Neural progenitor cell (in vitro differentiated cells): ENCODE measurements around the gene CD81. TPM values are rescaled to one million over a fixed set of nuclear protein-coding genes. Genes with fewer than 3 reads are reported as not detected.

Source experiments
- DNase-seq: peaks from one replicate; pipeline ENCODE4 v3.0.0-alpha.2; 2016; ENCODE audit warnings: low spot score
- H2AFZ ChIP-seq: fragments of 200-600 bp; sonication (generic); replicated peaks from 2 replicates; pipeline ENCODE4 v1.6.1; 2016; ENCODE audit warnings: antibody characterized with exemption
- H3F3A ChIP-seq: fragments of 200-600 bp; sonication (generic); 2 replicates; pipeline ENCODE4 v1.6.1; 2016; ENCODE audit warnings: antibody characterized with exemption, low read depth
- H3K27ac ChIP-seq: fragments of 200-600 bp; sonication (generic); 2 replicates; pipeline ENCODE4 v1.5.1; 2016; ENCODE audit warnings: mild to moderate bottlenecking
- H3K27me3 ChIP-seq: fragments of 200-600 bp; sonication (generic); 2 replicates; pipeline ENCODE4 v1.6.1; 2016; ENCODE audit warnings: mild to moderate bottlenecking, moderate library complexity
- H3K36me3 ChIP-seq: fragments of 200-600 bp; sonication (generic); 2 replicates; pipeline ENCODE4 v1.5.1; 2016
- H3K4me1 ChIP-seq: fragments of 200-600 bp; sonication (generic); 2 replicates; pipeline ENCODE4 v1.6.1; 2016; ENCODE audit warnings: mixed run types
- H3K4me2 ChIP-seq: fragments of 200-600 bp; sonication (generic); 2 replicates; pipeline ENCODE4 v1.6.1; 2016
- H3K4me3 ChIP-seq: fragments of 200-600 bp; sonication (generic); 2 replicates; pipeline ENCODE4 v1.5.1; 2016
- H3K79me2 ChIP-seq: fragments of 200-600 bp; sonication (generic); 2 replicates; pipeline ENCODE4 v1.6.1; 2016; ENCODE audit warnings: low read depth
- H3K9ac ChIP-seq: fragments of 200-600 bp; sonication (generic); 2 replicates; pipeline ENCODE4 v1.6.1; 2016
- H3K9me3 ChIP-seq: fragments of 200-600 bp; sonication (generic); 2 replicates; pipeline ENCODE4 v1.5.1; 2016; ENCODE audit warnings: low read depth
- H4K20me1 ChIP-seq: fragments of 200-600 bp; sonication (generic); 2 replicates; pipeline ENCODE4 v1.6.1; 2016; ENCODE audit warnings: low read depth
- H3K27ac Mint-ChIP-seq: 3 replicates; pipeline ENCODE4 v1.8.0; 2021; ENCODE audit warnings: mixed read lengths
- H3K27me3 Mint-ChIP-seq: 2 replicates; pipeline ENCODE4 v1.8.0; 2022; ENCODE audit warnings: low read depth, mild to moderate bottlenecking, inconsistent platforms, moderate library complexity, mixed read lengths; ENCODE audit not compliant: insufficient read depth
- H3K36me3 Mint-ChIP-seq: 3 replicates; pipeline ENCODE4 v1.8.0; 2021; ENCODE audit warnings: mixed read lengths
- H3K4me1 Mint-ChIP-seq: 3 replicates; pipeline ENCODE4 v1.8.0; 2021; ENCODE audit warnings: mixed read lengths
- H3K4me3 Mint-ChIP-seq: 3 replicates; pipeline ENCODE4 v1.8.0; 2021; ENCODE audit warnings: mild to moderate bottlenecking, moderate library complexity, mixed read lengths
- H3K9me3 Mint-ChIP-seq: 3 replicates; pipeline ENCODE4 v1.8.0; 2020; ENCODE audit warnings: mixed read lengths
- EZH2 ChIP-seq: fragments of 200-600 bp; sonication (generic); IDR thresholded peaks from 2 replicates; pipeline ENCODE4 v1.6.1; 2017; ENCODE audit warnings: antibody characterized with exemption, mild to moderate bottlenecking, moderate library complexity
- EZH2phosphoT487 ChIP-seq: fragments of 200-600 bp; sonication (generic); IDR thresholded peaks from 2 replicates; pipeline ENCODE4 v1.6.1; 2017; ENCODE audit warnings: antibody characterized with exemption
- total RNA-seq: library from RNA; depleted of rRNA; stranded (reverse); fragments of >200 nt; gene quantifications from 2 replicates; pipeline ENCODE4 v1.2.3, GENCODE V29; 2015; ENCODE audit warnings: low replicate concordance
- TF ChIP-seq, protein P1 (sequence below): fragments of 200-600 bp; sonication (generic); IDR thresholded peaks from 2 replicates; pipeline ENCODE4 v1.5.1; 2017; ENCODE audit warnings: antibody characterized with exemption, mild to moderate bottlenecking

CD81 gene
- total RNA-seq, 1 donor from 2014 or later = 87.6 TPM

DNA sequence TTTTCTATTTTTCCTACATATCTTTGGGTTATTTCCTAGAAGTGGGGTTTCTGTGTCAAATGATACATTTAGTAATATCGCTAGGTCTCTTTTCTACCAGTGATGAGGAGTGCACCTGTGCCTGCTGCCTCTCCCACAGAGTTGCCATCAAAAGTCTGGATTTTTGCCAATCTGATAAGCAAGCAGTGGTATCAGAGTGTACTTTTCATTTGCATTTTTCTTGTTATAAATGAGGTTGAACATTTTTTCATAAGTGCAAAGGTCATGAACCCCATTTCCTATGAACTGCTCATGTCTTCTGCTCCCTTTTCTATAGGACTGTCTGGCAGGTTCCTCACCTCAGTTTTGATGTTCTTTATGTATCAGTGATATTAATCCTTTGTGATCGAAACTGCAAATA, 65.5 kb downstream of the CD81 start:
- no peak overlapping the region for H3K4me3 Mint-ChIP-seq
- peaks cover 10% of the 10 kb centered on the region for H3K9me3 Mint-ChIP-seq
- no peak overlapping the region for H3K27ac Mint-ChIP-seq
- no peak overlapping the region for H3K4me3 ChIP-seq
- no peaks in the 10 kb centered on the region for H3K79me2 ChIP-seq
- DNase-seq = no peak
- TF ChIP-seq EZH2 (no peak), EZH2phosphoT487 (no peak)
- TF ChIP-seq, protein P1, sequence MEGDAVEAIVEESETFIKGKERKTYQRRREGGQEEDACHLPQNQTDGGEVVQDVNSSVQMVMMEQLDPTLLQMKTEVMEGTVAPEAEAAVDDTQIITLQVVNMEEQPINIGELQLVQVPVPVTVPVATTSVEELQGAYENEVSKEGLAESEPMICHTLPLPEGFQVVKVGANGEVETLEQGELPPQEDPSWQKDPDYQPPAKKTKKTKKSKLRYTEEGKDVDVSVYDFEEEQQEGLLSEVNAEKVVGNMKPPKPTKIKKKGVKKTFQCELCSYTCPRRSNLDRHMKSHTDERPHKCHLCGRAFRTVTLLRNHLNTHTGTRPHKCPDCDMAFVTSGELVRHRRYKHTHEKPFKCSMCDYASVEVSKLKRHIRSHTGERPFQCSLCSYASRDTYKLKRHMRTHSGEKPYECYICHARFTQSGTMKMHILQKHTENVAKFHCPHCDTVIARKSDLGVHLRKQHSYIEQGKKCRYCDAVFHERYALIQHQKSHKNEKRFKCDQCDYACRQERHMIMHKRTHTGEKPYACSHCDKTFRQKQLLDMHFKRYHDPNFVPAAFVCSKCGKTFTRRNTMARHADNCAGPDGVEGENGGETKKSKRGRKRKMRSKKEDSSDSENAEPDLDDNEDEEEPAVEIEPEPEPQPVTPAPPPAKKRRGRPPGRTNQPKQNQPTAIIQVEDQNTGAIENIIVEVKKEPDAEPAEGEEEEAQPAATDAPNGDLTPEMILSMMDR = no peak
- H3K36me3 Mint-ChIP-seq = no peaks in the 10 kb centered on the region
- no peaks in the 10 kb centered on the region for H3K4me1 Mint-ChIP-seq
- H3K9me3 ChIP-seq = no peaks in the 10 kb centered on the region
- H3F3A ChIP-seq = no peaks in the 10 kb centered on the region
- no peak overlapping the region for H2AFZ ChIP-seq
- no peaks in the 10 kb centered on the region for H4K20me1 ChIP-seq
- peaks cover 51% of the 10 kb centered on the region for H3K27me3 Mint-ChIP-seq
- peaks cover 98% of the 10 kb centered on the region for H3K27me3 ChIP-seq
- H3K36me3 ChIP-seq = no peaks in the 10 kb centered on the region
- no peak overlapping the region for H3K4me2 ChIP-seq
- H3K9ac ChIP-seq = no peak overlapping the region
- no peaks in the 10 kb centered on the region for H3K4me1 ChIP-seq
- no peak overlapping the region for H3K27ac ChIP-seq

DNA sequence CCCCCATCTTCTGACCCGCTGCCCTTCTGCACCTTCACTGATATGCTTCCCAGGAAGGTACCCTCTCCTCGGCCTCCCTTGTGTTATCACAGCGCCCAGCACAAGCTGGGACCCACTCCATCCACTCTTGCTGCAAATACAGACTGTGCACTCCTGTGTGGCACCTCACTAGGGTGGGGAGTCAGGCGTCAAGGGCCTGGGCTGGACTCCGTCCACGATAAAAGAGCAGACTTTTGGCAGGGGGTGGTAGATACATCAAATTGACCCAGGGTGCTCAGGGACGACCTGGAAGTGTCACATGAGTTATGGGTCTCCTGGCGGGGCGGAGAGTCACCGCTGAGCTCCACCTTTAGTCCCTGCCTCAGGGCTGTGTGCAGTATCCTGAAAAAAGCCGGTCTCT, 66.3 kb downstream of the CD81 start:
- H3K9ac ChIP-seq = no peak overlapping the region
- H3K4me1 Mint-ChIP-seq = no peaks in the 10 kb centered on the region
- no peak overlapping the region for H3K4me2 ChIP-seq
- H3K36me3 Mint-ChIP-seq = no peaks in the 10 kb centered on the region
- H3F3A ChIP-seq = no peaks in the 10 kb centered on the region
- peaks cover 49% of the 10 kb centered on the region for H3K27me3 Mint-ChIP-seq
- H3K4me3 ChIP-seq = no peak overlapping the region
- H3K27ac Mint-ChIP-seq = no peak overlapping the region
- no peaks in the 10 kb centered on the region for H4K20me1 ChIP-seq
- no peak for DNase-seq
- H3K9me3 Mint-ChIP-seq = peaks cover 10% of the 10 kb centered on the region
- no peak overlapping the region for H2AFZ ChIP-seq
- H3K27ac ChIP-seq = no peak overlapping the region
- H3K79me2 ChIP-seq = no peaks in the 10 kb centered on the region
- H3K36me3 ChIP-seq = no peaks in the 10 kb centered on the region
- H3K9me3 ChIP-seq = no peaks in the 10 kb centered on the region
- H3K27me3 ChIP-seq = peaks cover 98% of the 10 kb centered on the region
- no peaks in the 10 kb centered on the region for H3K4me1 ChIP-seq
- TF ChIP-seq, protein P1 = no peak
- TF ChIP-seq EZH2phosphoT487 (no peak), EZH2 (no peak)
- peak overlapping the region; percentile 57 for H3K4me3 Mint-ChIP-seq

DNA sequence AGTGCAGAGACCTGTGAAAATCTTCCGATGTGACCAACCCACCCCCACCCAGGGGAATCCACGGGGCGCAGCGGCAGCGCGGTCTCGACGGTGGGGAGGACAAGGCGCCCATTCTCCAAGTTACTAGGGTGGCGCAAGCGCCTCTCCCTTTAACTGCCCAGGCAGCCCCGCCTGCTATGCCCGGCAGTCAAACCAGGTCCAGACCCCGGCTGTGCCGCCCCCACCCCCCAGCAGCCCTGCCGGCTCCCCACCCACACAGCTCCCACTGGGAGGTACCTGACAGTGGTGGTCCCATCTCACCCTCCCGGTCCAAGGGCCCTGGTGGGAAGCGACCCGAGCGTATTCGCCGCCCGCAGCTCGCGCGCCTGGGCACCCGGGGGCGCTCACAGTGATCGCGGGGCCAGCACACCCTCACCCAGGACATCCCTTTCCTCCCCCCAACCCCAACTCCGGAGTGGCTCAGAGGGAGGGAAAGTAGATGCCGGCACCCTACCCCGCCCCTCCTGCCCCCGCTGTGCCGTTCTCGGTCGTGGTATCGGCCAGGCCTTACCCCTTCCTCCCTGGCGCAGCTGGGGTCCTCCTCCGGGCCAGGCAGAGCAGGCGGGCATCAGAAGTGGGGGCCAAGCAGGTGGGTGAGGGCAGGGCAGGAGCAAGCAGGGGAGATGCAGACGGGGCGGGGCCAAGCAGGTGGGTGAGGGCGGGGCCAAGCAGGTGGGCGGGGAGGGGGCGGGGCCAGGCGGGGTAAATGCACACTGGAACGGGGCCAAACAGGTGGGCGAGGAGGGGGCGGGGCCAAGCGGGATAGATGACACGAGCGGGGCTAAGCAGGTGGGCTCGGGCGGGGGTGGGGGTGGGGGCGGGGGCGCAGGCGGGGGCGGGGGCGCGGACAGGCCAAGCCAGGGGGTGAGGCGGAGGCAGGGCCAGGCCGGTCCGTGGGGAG, 67.0 kb downstream of the CD81 start, which contains the start of gene TRPM5:
Gene TRPM5, minus strand, starts transcription at position 634 of the 940 bp plus-strand sequence. CDS start 21,478 bp downstream, outside the sequence.
- Mint-ChIP-seq H3K4me3 (peak within 1 kb of the TSS; percentile 71), H3K27me3 (peaks cover 49% of the 10 kb centered on the region), H3K36me3 (no peaks in the 10 kb centered on the region), H3K4me1 (no peaks in the 10 kb centered on the region), H3K27ac (no peak within 1 kb of the TSS), H3K9me3 (peaks cover 10% of the 10 kb centered on the region)
- Histone ChIP-seq H2AFZ (no peak within 1 kb of the TSS), H3K9ac (no peak within 1 kb of the TSS), H3K9me3 (no peaks in the 10 kb centered on the region), H3K79me2 (no peaks in the 10 kb centered on the region), H3K36me3 (no peaks in the 10 kb centered on the region), H3K4me2 (peak within 1 kb of the TSS; percentile 70), H3K27ac (no peak within 1 kb of the TSS), H3K4me1 (no peaks in the 10 kb centered on the region), H3K4me3 (peak within 1 kb of the TSS; percentile 43), H3K27me3 (peaks cover 98% of the 10 kb centered on the region), H4K20me1 (no peaks in the 10 kb centered on the region), H3F3A (no peaks in the 10 kb centered on the region)
- TF ChIP-seq EZH2 (peak; percentile 47), EZH2phosphoT487 (peak; percentile 33)
- TF ChIP-seq, protein P1 = peak; percentile 23
- peak; percentile 12 for DNase-seq
